DMS 273 (cell line): ENCODE data around the gene DHX58.

Source experiments
- DNase-seq: peaks from one replicate; lab custom pipeline; 2025; ENCODE audit not compliant: unreplicated experiment; lab: John Stamatoyannopoulos, UW

DHX58 gene

GRCh38 chr17:42111265-42111636 lies 1.3 kb downstream of the DHX58 start:
- DNase-seq, result no peak

- DNase-seq, result no peak
Measured at GRCh38 chr17:42110301-42111264, 1.9 kb downstream of the DHX58 start.

- DNase-seq, result no peak
Measured at GRCh38 chr17:42109086-42109485, 3.4 kb downstream of the DHX58 start.

DNA sequence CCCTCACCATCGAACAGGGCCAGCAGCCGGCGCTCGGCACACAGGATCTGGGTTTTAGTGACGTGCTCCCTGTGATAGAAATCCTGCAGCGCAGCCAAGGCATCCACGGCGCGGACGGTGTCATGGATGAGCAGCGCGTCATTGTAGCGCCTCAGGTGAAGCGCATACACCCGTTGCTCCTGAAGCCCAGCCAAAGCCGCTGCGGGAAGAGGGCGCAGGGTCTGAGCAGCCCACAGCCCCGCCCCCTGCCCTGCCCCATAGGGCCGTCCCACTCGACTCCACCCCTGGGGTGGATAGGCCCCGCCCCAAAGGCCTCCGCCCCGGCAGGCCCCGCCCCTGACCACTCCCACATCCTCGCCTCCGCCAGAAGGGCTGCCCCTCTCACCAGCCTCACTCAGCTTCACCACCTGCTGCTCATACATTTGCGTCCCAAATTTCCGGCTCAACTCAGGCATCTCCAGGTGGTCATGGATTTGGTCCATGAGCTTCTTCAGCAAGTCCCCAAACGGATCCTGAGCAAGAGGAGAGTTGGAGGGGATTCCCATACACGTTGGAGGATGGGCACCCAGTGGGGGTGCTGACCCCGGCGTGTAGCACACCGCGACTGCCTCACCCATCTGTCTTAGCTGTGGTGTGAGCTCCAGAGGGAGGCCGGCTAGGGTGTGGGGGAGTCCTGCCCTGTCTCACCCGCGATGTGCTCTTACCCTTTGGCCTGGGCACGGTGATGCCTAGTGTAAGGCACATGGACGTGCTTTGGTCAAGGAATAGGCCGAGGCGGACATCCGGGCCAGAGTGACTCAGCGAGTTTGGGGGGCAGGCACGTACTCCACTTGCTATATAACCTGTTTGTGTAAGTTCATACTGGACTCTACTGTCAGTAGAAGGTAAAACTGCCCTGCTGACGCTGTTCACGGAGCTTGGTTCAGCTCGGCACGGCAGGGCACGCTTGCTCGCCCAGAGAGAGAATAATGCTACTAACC lies 4.6 kb downstream of the DHX58 start:
- peak; percentile 93 for DNase-seq

DNA sequence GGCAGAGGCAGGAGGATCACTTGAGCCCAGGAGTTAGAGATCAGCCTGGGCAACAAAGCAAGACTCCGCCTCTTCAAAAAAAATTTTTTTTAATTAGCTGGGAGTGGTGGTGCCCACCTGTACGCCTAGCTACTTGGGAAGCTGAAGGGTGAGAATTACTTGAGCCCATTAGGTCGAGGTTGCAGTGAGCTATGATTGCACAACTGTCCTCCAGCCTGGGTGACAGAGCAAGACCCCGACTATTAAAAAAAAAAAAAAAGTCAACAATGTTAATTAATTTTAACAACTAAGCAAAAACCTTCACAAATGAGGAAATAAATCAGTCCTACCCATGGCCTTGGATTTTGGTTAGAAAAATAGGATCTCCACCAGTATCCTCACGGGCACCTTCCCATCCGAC lies 5.4 kb downstream of the DHX58 start:
- DNase-seq, result no peak

- DNase-seq, result no peak
Measured at GRCh38 chr17:42106009-42106408, 6.5 kb downstream of the DHX58 start.

DNA sequence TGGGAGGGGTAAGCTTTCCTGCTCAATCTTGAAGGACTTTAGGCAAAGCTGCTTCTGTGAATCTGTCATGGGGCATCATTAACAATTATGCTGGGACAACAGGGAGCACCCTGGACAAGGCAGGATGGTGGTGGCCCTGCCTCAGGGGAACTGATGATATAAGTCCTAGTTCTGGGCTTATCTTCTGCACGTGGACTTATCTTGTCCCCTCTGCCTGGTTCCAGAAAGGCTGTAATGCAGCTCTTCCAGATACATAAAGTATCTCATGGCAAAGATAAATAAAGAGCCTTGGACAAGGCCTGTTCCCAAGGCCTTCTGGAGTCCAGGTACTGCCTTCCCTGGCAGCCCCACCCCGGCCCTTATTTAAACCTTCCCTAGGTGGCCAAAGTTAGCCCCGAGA lies 8.2 kb downstream of the DHX58 start:
- no peak for DNase-seq

DNA sequence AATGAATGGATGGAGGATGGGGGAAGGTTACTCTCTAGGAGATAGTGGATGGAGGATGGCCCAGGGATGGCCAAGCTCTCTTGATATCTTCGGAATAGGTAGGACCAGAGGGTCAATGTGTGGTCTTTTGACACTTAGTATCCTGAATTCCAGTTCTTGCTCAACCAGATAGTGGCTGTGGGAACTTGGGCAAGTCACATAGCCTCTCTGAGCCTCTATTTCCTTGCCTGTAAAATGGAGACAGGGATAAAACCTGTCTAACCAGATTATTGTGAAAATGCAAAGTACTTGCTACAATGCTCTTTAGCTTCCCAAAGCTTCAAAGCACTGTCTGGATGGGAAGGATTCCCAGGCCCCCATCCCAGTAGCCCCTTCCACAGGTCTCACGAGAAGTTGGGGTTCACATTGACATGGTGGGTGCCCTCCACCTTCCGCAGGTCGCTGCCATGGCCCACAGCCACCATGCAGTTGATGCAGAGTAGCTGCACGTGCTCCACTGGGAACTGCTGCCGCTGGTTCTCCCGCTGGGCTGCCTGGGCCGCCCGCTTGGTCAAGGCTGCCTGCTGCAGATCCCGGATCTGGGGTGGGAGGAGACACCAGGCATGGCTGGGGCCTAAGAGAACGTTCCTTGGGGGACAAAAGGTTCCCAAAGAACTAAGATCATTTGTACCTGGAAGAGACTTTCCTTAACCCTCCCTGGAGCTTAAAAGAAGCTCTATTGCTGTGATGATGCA lies 9.1 kb downstream of the DHX58 start:
- no peak for DNase-seq

DNA sequence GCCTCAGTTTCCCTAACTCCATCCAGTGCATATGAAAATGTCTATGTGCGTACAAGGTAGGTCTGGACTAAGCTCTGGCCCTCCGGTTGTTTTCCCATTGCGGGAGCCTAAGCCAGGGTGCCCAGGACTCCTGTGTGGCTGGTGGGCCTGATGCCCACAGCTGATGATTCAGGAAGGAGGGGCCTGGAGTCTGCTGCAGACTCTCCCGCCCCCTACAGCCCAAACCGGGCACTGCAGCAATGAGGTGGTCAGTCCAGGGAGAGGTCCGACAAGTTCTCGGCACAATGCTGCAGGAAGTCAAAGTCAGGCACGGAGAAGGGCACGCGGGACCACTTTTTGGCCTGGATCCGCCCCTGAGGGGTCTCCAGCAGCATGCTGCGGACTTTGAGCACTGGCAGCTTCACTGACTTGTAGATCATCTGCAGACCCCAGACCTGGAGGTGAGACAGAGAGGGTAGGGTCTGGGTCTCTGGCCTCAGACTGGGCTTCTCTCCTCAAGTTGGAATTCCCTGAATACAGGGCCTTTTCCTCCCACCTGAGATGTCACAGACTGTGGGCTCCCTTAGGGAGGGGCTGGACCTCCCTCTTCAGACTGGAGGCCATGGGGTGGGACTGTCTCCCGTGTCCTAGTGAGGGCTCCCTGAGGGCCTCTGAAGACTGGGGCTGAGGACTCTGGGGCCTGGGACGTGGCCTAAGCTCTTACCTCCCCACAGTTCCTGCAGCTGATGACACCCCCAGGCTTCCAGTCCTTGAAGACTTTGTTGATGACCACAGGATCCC lies 10.8 kb downstream of the DHX58 start:
- peak; percentile 85 for DNase-seq

DNA sequence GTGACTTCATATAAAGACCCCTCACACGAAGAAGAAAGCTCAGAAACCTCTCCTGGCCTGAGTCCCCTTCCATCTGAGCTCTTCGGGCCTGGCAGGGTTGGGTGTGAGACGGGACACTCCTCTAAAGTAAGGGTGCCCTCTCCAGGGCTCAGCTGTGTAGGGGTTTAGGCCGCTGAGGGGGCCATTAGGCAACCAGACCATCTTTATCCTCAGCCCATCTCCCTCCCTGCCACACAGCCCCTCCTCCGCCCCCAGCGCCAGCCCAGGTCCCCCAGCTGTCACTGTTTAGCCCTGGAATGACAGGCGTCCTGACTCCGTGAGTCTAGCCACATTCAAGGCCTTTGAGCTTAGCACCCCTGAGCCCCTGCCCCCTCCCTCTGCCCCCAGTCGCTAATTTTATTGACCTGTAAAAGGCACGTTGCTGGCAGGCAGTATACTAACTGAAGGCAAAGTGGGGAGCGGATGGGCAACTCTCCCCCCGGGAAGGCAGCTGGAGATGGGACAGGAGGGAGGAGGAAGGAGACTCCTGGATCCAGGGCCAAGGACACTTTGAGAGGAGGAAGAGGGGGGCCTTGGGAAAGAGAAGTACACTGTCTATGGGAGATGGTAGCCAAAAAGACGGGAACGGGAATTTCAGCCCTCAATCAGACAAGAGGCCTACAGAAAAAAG lies 13.6 kb downstream of the DHX58 start:
- DNase-seq, result no peak

DNA sequence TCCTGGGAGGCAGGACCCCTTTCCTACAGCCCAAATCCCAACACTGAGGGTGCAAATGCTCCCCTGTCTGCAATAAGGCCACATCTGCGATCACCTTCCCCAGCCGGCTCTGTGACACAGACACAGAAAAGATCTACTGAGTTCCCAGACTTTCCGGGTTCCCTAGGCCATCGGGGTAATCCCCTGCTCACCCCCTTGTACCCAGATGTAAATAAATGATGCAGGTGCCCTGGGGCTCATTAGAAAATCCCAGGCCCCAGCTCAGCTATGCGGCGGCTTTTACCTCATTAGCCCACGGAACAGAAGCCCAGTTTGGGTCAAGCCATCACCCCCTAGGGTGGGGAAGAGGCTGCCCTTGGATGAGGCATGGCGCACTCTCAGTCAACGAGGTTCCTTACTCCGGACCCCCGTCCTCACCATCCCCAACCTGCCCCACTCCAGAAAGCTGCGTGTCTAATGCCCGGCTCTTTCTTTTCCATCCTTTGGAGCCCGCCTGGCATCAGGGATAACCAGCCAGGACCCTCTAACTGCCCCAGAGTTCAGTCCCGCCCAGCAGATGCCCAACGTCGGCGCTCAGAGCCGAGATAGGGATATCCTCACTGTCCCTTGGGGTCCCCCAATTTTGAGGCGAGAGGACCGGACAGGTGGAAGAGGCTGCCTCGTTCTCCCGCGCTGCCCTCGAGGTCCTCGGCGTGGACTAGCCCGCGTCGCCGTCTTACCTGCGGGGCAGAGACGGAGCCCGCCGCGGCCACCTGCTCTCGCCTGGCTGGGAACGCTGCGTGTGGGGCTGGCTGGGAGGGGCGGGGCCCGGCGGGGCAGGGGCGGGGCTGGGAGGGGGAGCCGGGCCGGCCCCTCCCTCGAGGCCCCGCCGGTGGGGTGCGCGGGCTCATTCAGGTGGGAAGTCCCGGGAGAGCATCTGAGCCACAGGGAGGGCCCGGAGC lies 14.6 kb downstream of the DHX58 start, which contains the start of gene ZNF385C:
Gene ZNF385C, minus strand, starts transcription at position 783 of the 941 bp plus-strand sequence. CDS start 35,417 bp downstream, outside the sequence.
- DNase-seq, result peak; percentile 40

- DNase-seq, result no peak
Measured at GRCh38 chr17:42096360-42097111, 16.0 kb downstream of the DHX58 start.

GRCh38 chr17:42094375-42095069 lies 18.0 kb downstream of the DHX58 start:
- DNase-seq, result no peak

DNA sequence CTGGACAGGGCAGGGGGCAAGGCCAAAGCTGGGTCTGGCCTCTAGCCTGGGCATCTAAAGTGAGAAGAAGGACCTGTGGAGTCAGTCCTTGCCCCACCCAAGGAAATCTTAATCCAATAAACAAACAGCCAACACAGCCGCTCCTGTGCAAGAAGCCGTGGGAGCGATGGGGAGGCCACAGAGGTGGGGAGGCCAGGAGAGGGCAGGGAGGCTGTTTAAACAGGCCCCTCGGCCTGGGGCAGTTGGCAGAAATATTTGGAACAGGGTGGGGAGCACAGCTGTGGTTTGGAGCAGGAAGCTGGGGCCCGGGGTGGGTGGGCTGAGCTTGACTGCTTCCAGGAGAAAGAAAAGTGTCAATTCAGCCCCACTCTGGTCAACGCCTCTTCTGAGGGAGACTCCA lies 19.6 kb downstream of the DHX58 start:
- no peak for DNase-seq

DNA sequence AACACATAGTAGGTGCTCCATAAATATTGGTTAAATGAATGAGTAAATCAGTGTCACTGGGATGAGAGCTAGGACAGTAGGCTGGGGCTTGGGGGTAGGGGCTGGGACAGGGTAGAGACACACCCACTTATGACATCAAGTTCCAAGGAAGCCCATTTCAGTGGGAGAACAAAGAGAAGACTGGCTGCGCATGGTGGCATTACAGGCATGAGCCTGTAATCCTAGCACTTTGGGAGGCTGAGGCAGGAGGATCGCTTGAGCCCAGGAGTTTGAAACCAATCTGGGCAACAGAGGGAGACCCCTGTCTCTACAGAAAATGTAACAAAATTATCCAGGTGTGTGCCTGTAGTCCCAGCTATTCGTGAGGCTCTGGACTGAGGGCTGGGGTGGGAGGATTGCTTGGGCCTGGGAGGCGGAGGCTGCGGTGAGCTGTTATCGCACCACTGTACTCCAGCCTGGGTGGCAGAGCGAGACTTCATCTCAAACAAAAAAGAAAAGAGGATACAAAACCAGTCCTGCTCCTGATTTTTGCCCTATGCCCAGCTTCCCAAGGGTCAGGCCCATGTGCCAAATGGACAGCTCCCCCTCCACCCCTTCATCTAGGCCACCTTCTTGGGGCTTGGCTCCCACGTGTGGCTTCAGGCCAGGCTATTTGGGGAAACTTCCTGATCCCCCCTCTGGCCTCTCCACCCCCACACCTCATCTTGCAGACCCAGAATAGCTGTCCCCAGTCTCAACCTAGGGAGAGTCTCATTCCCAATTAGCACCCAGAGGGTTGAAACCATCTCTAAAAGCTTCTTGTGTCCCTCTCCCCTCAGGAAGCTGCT lies 21.3 kb downstream of the DHX58 start:
- DNase-seq, result no peak

DNA sequence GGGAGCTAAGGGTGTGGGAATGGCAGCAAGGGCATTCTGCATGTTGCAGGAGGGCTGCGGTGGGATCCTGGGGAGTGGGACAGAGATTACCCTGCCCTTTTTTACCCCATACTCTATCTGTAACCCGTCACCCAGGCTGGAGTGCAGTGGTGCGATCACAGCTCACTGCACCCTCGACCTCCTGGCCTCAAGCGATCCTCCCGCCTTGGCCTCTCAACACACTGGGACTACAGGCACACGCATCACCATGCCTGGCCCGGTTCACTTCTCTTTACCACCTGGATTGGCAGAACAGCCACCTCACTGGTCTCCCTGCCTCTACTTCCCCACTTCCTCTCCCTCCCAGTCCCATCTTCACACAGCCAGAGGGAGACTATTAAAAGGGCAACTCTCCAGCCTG lies 23.8 kb downstream of the DHX58 start:
- DNase-seq, result no peak
